Measurements from ENCODE around the gene AMER2. TPM values are rescaled to one million over a fixed set of nuclear protein-coding genes. Genes with fewer than 3 reads are reported as not detected.
A peak's percentile ranks its signal among the peaks of the same experiment; 100 is the strongest.

Gene AMER2
- not detected in 2 replicates for total RNA-seq
- not detected for polyA plus RNA-seq (2012)

GRCh38 chr13:25171517-25172302 is at the start of gene AMER2:
Gene AMER2 (minus strand): TSS chr13:25172288. CDS start chr13:25171619, 669 bp downstream.
- no peak for DNase-seq (ENCODE audit: low read depth)

- DNase-seq (ENCODE audit: low read depth), result no peak
Measured at GRCh38 chr13:25218019-25218418, 45.9 kb upstream of the AMER2 start.

- DNase-seq (ENCODE audit: low read depth), result no peak
Measured at GRCh38 chr13:25217023-25217885, 45.2 kb upstream of the AMER2 start.

GRCh38 chr13:25215253-25215575 is 43.1 kb upstream of the AMER2 start:
- no peak for DNase-seq (ENCODE audit: low read depth)

DNA sequence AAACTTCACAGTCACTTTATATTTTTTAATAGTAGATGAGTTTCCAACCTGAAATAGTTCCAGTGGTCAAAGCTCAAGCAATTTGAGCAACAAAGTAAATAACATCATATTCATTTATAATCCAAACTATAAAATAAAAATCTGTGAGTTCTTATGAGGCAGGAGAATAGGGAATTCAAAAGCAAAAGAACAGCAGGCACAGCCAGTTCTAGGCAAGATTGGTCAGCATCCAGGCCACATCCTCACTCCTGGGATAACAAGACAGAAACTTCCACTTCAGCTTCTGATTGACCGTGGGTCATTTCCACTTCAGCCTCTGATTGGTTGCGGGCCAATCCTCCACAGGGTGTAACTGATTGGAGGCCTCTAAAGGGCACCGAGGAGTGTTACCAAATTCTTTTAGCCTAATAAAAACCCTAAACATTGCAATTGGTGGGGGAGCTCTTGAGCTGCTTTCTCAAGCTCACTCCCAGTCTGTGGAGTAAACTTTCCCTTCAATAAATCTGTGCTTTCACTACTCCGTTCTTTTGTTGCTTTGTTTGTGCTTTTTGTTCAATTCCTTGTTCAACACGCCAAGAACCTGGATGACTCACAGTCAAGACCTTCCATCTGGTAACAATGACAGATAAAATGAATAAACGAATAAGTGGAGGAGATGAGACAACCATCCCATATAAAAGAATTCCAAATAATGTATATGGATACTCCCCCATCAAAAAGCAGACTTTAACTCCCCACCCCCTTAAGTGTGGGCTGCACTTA is 42.6 kb upstream of the AMER2 start:
- peak; percentile 63 for DNase-seq (ENCODE audit: low read depth)

- peak; percentile 95 for DNase-seq (ENCODE audit: low read depth)
Measured at GRCh38 chr13:25213715-25214114, 41.6 kb upstream of the AMER2 start.

GRCh38 chr13:25210842-25211569 is 38.9 kb upstream of the AMER2 start:
- DNase-seq (ENCODE audit: low read depth), result no peak

GRCh38 chr13:25207291-25207810 is 35.3 kb upstream of the AMER2 start:
- no peak for DNase-seq (ENCODE audit: low read depth)

- DNase-seq (ENCODE audit: low read depth), result no peak
Measured at GRCh38 chr13:25204863-25205262, 32.8 kb upstream of the AMER2 start.

- peak; percentile 33 for DNase-seq (ENCODE audit: low read depth)
Measured at GRCh38 chr13:25203127-25203740, 31.1 kb upstream of the AMER2 start.

DNA sequence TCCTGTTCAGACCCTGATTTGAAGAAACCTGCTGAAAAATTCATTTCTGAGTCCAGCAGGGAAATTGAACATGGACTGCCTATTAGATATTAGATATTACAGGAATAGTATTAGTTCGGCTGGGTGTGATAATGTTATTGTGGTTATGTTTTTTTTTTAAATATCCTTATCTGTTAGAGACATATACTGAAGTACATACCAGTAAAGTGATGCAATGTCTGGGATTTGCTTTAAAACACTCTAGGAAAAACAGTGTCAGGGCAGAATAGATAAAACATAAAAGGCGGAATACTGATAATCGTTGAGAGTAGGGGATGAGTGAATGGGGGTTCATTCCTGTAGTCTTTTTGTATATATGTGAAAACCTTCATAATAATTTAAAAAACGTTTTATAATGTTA is 28.7 kb upstream of the AMER2 start:
- DNase-seq (ENCODE audit: low read depth), result no peak

DNA sequence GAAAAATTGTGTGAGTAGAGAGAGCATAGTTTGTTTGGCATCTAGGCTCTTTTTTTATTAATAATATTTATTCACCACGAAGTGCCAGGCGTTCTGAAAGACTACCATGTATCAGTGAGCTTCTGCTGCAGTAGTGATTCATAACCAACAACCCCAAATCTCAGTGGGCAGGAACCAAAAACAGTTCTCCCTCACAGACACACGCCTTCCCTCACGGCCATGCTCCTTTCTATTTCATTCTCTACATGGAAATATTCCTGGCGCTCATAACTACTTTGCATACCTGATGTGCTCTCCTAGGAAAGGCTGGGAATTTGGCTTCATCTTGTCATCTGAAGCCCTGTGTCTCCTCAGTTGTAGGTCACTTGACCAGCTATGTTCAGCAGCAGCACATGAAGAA is 26.6 kb upstream of the AMER2 start:
- no peak for DNase-seq (ENCODE audit: low read depth)

GRCh38 chr13:25196971-25197370 is 24.9 kb upstream of the AMER2 start:
- DNase-seq (ENCODE audit: low read depth), result no peak

DNA sequence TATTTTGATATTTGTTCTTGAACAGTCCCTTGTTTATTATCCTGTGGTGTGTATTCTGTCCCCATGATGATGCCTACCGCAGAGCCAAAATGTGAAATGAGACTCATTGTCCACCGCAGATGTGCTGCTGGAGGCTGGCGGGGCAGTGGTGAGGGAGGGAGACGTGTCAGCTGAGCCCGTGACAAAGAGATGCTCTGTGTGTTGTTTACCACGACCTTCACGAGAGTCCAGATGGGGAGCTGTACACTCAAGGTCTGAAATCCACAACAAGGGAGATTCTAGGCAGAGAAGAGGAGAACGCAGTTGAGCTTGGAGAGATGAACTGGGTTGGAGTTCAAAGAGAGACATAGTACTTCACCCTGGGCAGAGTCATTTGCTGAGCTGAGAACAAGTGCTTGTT is 20.8 kb upstream of the AMER2 start:
- no peak for DNase-seq (ENCODE audit: low read depth)

DNA sequence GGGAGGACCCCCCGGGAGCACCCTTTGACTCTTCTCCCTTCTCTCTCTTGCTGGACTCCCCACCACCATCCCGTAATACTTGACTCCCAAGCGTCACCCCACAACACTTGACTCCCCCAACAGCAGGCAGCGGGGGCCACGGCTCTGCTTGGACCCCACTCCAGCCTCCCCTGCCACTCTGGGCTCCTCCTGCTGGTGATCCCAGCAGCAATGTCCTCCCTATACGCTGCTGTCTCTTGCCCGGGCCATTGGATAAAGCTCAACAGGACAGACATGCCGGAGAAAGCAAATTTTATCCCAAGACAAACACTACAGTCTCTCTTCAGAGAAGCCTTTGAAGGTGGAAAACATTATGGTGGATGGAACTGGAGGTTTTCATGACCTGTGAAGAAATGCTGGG is 20.4 kb upstream of the AMER2 start:
- DNase-seq (ENCODE audit: low read depth), result no peak

DNA sequence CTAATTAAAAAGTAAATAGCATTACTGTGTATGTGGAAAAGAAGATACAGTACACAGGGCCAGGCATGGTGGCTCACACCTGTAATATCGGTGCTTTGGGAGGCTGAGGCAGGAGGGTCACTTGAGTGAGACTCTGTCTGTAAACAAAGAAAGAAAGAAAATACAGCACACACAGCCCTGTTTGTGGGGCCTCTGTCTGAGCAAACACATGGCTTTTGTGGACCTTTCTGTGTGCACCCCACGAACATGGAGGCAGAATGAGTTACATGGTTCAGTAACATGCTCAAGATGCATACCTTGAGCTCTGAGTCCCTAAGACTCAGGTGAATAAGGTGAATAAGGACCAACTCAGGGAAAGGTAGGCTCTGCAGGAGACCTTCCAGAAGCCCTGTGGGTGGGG is 20.0 kb upstream of the AMER2 start:
- no peak for DNase-seq (ENCODE audit: low read depth)

GRCh38 chr13:25190771-25191170 is 18.7 kb upstream of the AMER2 start:
- no peak for DNase-seq (ENCODE audit: low read depth)

GRCh38 chr13:25190256-25190655 is 18.2 kb upstream of the AMER2 start:
- DNase-seq (ENCODE audit: low read depth), result no peak

GRCh38 chr13:25187596-25187995 is 15.5 kb upstream of the AMER2 start:
- DNase-seq (ENCODE audit: low read depth), result no peak

DNA sequence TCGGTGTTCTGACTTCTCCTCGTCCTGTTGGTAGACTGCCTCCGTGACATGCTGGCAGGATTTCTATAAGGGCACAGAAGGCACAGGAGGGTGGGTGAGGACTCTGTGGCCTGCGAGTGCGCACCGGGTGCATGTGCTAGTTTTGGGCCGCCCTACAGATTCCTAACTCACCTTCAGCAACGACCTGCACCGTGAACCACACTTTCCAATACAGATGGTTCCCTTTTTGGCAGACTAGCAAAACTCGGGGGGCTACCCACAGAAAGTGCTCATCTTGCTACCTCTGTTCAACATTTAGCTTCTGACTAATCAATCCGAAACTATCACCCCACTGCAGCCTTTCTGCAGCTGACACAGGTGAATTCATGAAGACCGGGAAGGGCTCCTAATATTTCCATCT is 14.1 kb upstream of the AMER2 start:
- no peak for DNase-seq (ENCODE audit: low read depth)

Measured in myocyte (in vitro differentiated cells).